Vagina (tissue), 2 donors: ENCODE results near the gene RELL1.

ENCODE experiments used
- POLR2A ChIP-seq, 2 donors: fragments of 450-650 bp; IDR thresholded peaks; one replicate each; pipeline ENCODE4 v1.6.1; 2017; ENCODE audit warnings: antibody characterized with exemption in 2 of 2, mild to moderate bottlenecking in 2 of 2, moderate library complexity in 2 of 2
- POLR2AphosphoS5 ChIP-seq, 2 donors: sonication (generic); formaldehyde crosslinking; IDR thresholded peaks; one replicate each; pipeline ENCODE4 v1.9.0; 2017; ENCODE audit warnings: antibody characterized with exemption in 2 of 2, mild to moderate bottlenecking in 2 of 2, low read depth in 1 of 2; ENCODE audit not compliant: insufficient read depth in 1 of 2
- TF ChIP-seq, protein P1 (sequence below), 3 experiments: fragments of 450-650 bp in 2 of 3; fragments of 200-600 bp in 1 of 3; sonication (generic) in 1 of 3; IDR thresholded peaks; one replicate each; pipeline ENCODE4 v1.5.1; 2017 to 2019; ENCODE audit warnings: antibody characterized with exemption in 3 of 3, mild to moderate bottlenecking in 2 of 3, moderate library complexity in 2 of 3

GRCh38 chr4:37635155-37635554 is 51.0 kb downstream of the RELL1 start:
- TF ChIP-seq, protein P1, sequence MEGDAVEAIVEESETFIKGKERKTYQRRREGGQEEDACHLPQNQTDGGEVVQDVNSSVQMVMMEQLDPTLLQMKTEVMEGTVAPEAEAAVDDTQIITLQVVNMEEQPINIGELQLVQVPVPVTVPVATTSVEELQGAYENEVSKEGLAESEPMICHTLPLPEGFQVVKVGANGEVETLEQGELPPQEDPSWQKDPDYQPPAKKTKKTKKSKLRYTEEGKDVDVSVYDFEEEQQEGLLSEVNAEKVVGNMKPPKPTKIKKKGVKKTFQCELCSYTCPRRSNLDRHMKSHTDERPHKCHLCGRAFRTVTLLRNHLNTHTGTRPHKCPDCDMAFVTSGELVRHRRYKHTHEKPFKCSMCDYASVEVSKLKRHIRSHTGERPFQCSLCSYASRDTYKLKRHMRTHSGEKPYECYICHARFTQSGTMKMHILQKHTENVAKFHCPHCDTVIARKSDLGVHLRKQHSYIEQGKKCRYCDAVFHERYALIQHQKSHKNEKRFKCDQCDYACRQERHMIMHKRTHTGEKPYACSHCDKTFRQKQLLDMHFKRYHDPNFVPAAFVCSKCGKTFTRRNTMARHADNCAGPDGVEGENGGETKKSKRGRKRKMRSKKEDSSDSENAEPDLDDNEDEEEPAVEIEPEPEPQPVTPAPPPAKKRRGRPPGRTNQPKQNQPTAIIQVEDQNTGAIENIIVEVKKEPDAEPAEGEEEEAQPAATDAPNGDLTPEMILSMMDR (IDR thresholded peaks at IDR 0.05), result no peak
- TF ChIP-seq POLR2A (IDR thresholded peaks at IDR 0.05) (no peak), POLR2AphosphoS5 (IDR thresholded peaks at IDR 0.05; ENCODE audit: insufficient read depth in 1 of 2, low read depth in 1 of 2) (no peak)
